GM20000 (cell line): ENCODE results near the gene MRPL43.

Source experiments
- DNase-seq: peaks from one replicate; pipeline ENCODE4 v3.0.0; 2012; ENCODE audit warnings: low spot score
- CTCF ChIP-seq: IDR thresholded peaks from 2 replicates; pipeline ENCODE4 v1.5.1; 2012; ENCODE audit warnings: mild to moderate bottlenecking, control low read depth; ENCODE audit errors: extremely low read depth, missing control alignments

MRPL43 gene

GRCh38 chr10:100972115-100972903 is 15.0 kb downstream of the MRPL43 start:
- TF ChIP-seq CTCF: no peak
- DNase-seq: no peak

GRCh38 chr10:100970914-100971811 is 16.1 kb downstream of the MRPL43 start:
- no peak for TF ChIP-seq CTCF
- DNase-seq: no peak

- no peak for TF ChIP-seq CTCF
- peak; percentile 65 for DNase-seq
Observed at GRCh38 chr10:100970076-100970913, 17.0 kb downstream of the MRPL43 start.

- peak; percentile 80 for DNase-seq
- peak; percentile 82 for TF ChIP-seq CTCF
Observed at GRCh38 chr10:100969187-100970075, 17.9 kb downstream of the MRPL43 start, which contains the start of gene SEMA4G. Gene SEMA4G (plus strand): TSS chr10:100969504. CDS start chr10:100972913, 3,409 bp downstream.

- TF ChIP-seq CTCF: no peak
- no peak for DNase-seq
Observed at GRCh38 chr10:100968863-100969186, 18.5 kb downstream of the MRPL43 start.

GRCh38 chr10:100968062-100968736 is 19.1 kb downstream of the MRPL43 start:
- peak; percentile 9 for DNase-seq
- TF ChIP-seq CTCF: no peak
